ACC112 (cell line): ENCODE measurements around the gene KCNJ10.

Source experiments
- H2AFZ ChIP-seq: fragments of 200-600 bp; sonication (generic); one replicate; pipeline ENCODE4 v1.6.0; 2017; ENCODE audit warnings: antibody characterized with exemption, low read length; ENCODE audit not compliant: unreplicated experiment
- H3K27ac ChIP-seq: fragments of 200-600 bp; sonication (generic); 2 replicates; pipeline ENCODE4 v1.5.1; 2014; ENCODE audit warnings: low read depth, mild to moderate bottlenecking, antibody characterized with exemption, low read length, moderate library complexity
- H3K27me3 ChIP-seq: fragments of 200-600 bp; sonication (generic); 2 replicates; pipeline ENCODE4 v1.6.1; 2014; ENCODE audit warnings: mild to moderate bottlenecking, antibody characterized with exemption, low read length, moderate library complexity, mixed read lengths; ENCODE audit not compliant: insufficient read depth
- H3K36me3 ChIP-seq: fragments of 200-600 bp; sonication (generic); 2 replicates; pipeline ENCODE4 v1.6.1; 2016; ENCODE audit warnings: mild to moderate bottlenecking, antibody characterized with exemption, low read length, moderate library complexity, mixed read lengths; ENCODE audit not compliant: insufficient read depth
- H3K4me1 ChIP-seq: fragments of 200-600 bp; sonication (generic); one replicate; pipeline ENCODE4 v1.6.1; 2016; ENCODE audit warnings: low read length, mixed read lengths; ENCODE audit not compliant: insufficient read depth, unreplicated experiment, control insufficient read depth
- H3K4me3 ChIP-seq: fragments of 200-600 bp; sonication (generic); 2 replicates; pipeline ENCODE4 v1.5.1; 2014; ENCODE audit warnings: mild to moderate bottlenecking, low read depth, low read length
- H3K79me2 ChIP-seq: fragments of 200-600 bp; sonication (generic); one replicate; pipeline ENCODE4 v1.6.0; 2016; ENCODE audit warnings: low read length; ENCODE audit not compliant: control insufficient read depth, unreplicated experiment, insufficient read depth

The KCNJ10 gene

GRCh38 chr1:159960721-159961381 lies 109.1 kb downstream of the KCNJ10 start:
- H3K79me2 ChIP-seq: no peaks in the 10 kb centered on the region
- H3K27me3 ChIP-seq: peaks cover 2% of the 10 kb centered on the region; the same call in 1 of the 2 replicates
- H3K36me3 ChIP-seq: no peaks in the 10 kb centered on the region
- peak overlapping the region; percentile 39 for H3K27ac ChIP-seq
- no peak overlapping the region for H2AFZ ChIP-seq
- H3K4me1 ChIP-seq: no peaks in the 10 kb centered on the region
- H3K4me3 ChIP-seq: peak overlapping the region; percentile 60

GRCh38 chr1:159959451-159959850 lies 110.5 kb downstream of the KCNJ10 start:
- peaks cover under 1% of the 10 kb centered on the region; the same call in 1 of the 2 replicates for H3K27me3 ChIP-seq
- H3K4me1 ChIP-seq: peaks cover under 1% of the 10 kb centered on the region
- H3K27ac ChIP-seq: no peak overlapping the region
- no peak overlapping the region for H2AFZ ChIP-seq
- no peak overlapping the region for H3K4me3 ChIP-seq
- no peaks in the 10 kb centered on the region for H3K36me3 ChIP-seq
- no peaks in the 10 kb centered on the region for H3K79me2 ChIP-seq

GRCh38 chr1:159958719-159959380 lies 111.1 kb downstream of the KCNJ10 start:
- no peak overlapping the region for H3K27ac ChIP-seq

DNA sequence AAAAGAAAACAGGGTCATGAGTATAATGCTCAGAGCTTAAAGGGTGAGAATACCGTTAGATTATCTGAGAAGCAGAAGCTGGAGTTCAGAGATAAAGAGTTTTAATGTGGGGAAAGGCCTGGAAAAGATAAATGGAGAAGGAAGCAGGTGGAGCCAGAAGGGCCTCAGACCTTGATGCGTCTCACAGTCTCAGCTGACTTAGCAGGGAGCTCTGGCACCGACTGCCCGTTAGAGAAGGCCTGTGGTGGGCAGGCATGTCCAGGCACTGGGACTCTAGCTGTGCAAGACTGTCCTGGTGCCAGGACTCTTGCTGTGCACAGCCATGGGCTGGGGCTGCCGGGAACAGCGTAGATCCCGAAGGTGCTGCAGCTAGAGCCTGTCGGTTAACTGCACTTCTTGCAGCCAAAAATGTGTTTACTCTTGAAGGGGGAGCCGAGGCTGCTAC lies 112.1 kb downstream of the KCNJ10 start:
- Histone ChIP-seq H2AFZ (no peak overlapping the region), H3K27ac (no peak overlapping the region), H3K4me1 (peaks cover 9% of the 10 kb centered on the region)

More at GRCh38 chr1:159958719-159959380, 111.1 kb downstream of the KCNJ10 start:
- Histone ChIP-seq H3K79me2 (no peaks in the 10 kb centered on the region), H2AFZ (no peak overlapping the region), H3K4me1 (peaks cover 5% of the 10 kb centered on the region), H3K36me3 (no peaks in the 10 kb centered on the region), H3K4me3 (no peak overlapping the region), H3K27me3 (no peaks in the 10 kb centered on the region)

GRCh38 chr1:159955456-159955855 lies 114.5 kb downstream of the KCNJ10 start:
- no peak overlapping the region for H3K27ac ChIP-seq
- no peak overlapping the region for H3K4me3 ChIP-seq
- peaks cover 12% of the 10 kb centered on the region; the same call in 1 of the 2 replicates for H3K27me3 ChIP-seq
- H2AFZ ChIP-seq: no peak overlapping the region
- H3K4me1 ChIP-seq: peaks cover 9% of the 10 kb centered on the region
- no peaks in the 10 kb centered on the region for H3K36me3 ChIP-seq
- H3K79me2 ChIP-seq: no peaks in the 10 kb centered on the region

More for the DNA sequence above, 112.1 kb downstream of the KCNJ10 start:
- Histone ChIP-seq H3K4me3 (no peak overlapping the region), H3K79me2 (no peaks in the 10 kb centered on the region), H3K36me3 (no peaks in the 10 kb centered on the region), H3K27me3 (no peaks in the 10 kb centered on the region)

DNA sequence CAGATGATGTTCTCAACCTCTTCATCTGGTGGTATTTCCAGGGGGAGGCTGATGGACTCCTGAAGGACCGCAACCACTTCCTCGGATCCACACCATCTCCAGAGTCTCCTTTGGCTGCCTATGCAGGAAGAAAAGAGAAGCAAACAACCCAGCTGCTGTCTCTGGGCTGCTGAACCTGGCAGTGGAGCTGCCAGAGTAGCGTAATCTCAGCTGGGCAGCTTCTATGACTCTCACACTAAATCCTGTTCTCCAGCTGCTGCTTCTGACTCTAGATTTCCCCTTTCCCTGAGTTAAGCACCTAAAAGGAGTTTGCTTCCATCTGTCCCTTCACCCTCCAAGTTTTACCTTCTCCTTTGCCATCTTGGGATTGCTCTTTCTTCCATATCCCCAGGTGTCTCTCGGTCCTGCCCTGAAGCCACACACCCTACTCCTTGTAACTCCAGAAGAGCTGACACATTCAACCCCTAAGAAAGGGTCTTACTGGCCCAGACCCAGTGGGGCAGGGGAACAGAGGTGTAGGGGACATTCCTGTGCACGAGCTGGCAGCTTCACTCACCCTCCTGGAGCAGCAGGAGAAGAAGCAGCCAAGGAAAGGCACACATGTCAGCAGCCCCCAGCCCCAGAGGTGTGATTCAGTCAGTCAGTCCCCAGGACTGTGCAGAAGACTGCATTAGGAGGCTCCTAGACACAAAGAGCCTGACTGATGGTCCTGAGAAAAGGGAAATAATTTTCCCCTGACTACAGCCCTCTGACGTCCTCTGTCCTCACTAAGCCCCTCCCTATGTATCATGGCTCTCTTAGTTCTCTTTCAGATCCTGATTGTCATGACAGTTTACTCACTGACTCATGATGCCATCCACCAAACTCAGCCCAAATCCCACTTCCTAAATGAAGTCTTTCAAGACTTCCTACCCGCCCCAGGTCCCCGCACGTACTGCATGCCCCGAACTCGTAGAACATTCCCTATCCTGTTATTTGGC lies 116.1 kb downstream of the KCNJ10 start, which contains the start of gene SLAMF9:
Gene SLAMF9 (minus strand): TSS at position 702 of the 980 bp plus-strand sequence. CDS start 100 bp downstream, at position 602.
- Histone ChIP-seq H3K4me3 (no peak within 1 kb of the TSS), H3K27me3 (peaks cover 12% of the 10 kb centered on the region; the same call in 1 of the 2 replicates), H3K36me3 (no peaks in the 10 kb centered on the region), H3K4me1 (peaks cover 9% of the 10 kb centered on the region), H3K79me2 (no peaks in the 10 kb centered on the region), H2AFZ (peak within 1 kb of the TSS; percentile 3), H3K27ac (no peak within 1 kb of the TSS)

GRCh38 chr1:159952932-159953331 lies 117.0 kb downstream of the KCNJ10 start:
- Histone ChIP-seq H2AFZ (no peak overlapping the region), H3K79me2 (no peaks in the 10 kb centered on the region), H3K27me3 (peaks cover 12% of the 10 kb centered on the region; the same call in 1 of the 2 replicates), H3K4me1 (peaks cover 9% of the 10 kb centered on the region), H3K36me3 (no peaks in the 10 kb centered on the region), H3K4me3 (no peak overlapping the region), H3K27ac (no peak overlapping the region)

DNA sequence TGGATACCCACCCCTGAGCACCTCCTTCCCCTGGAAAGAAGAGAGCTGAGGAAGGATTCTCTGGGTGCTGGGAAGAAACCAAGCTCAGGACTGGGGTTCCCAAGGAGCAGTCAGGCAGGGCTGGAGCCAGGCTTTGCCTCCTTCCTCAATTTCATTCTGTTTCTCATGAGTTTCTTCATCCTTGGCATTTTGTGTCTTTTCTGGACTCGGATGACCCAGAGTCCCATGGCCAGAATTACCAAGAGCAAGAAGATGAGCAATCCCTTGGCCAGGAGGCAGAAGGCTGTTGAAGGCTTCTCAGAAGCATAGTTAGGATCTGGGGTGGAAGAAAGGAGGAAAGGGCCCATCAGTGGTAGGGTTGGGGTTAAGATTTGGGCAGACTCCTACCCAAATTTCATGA lies 118.4 kb downstream of the KCNJ10 start:
- Histone ChIP-seq H3K27ac (no peak overlapping the region), H3K4me1 (peaks cover 9% of the 10 kb centered on the region), H3K79me2 (no peaks in the 10 kb centered on the region), H3K36me3 (no peaks in the 10 kb centered on the region), H3K27me3 (peaks cover 12% of the 10 kb centered on the region; the same call in 1 of the 2 replicates), H2AFZ (no peak overlapping the region), H3K4me3 (no peak overlapping the region)

GRCh38 chr1:159951016-159951415 lies 118.9 kb downstream of the KCNJ10 start:
- Histone ChIP-seq H3K27me3 (peaks cover 16% of the 10 kb centered on the region; the same call in 1 of the 2 replicates), H3K36me3 (no peaks in the 10 kb centered on the region), H3K27ac (no peak overlapping the region), H3K4me3 (no peak overlapping the region), H3K4me1 (peaks cover 9% of the 10 kb centered on the region), H3K79me2 (no peaks in the 10 kb centered on the region), H2AFZ (no peak overlapping the region)

- H3K4me1 ChIP-seq: peaks cover 9% of the 10 kb centered on the region
- H3K27ac ChIP-seq: no peak overlapping the region
- no peak overlapping the region for H3K4me3 ChIP-seq
These were observed 120.0 kb downstream of the KCNJ10 start for GRCh38 chr1:159949981-159950381.

More at GRCh38 chr1:159949981-159950381, 120.0 kb downstream of the KCNJ10 start:
- Histone ChIP-seq H3K79me2 (no peaks in the 10 kb centered on the region), H3K36me3 (no peaks in the 10 kb centered on the region), H2AFZ (no peak overlapping the region), H3K27me3 (peaks cover 24% of the 10 kb centered on the region)
